ENCODE measurements around the gene CHCHD3.

The CHCHD3 gene

DNA sequence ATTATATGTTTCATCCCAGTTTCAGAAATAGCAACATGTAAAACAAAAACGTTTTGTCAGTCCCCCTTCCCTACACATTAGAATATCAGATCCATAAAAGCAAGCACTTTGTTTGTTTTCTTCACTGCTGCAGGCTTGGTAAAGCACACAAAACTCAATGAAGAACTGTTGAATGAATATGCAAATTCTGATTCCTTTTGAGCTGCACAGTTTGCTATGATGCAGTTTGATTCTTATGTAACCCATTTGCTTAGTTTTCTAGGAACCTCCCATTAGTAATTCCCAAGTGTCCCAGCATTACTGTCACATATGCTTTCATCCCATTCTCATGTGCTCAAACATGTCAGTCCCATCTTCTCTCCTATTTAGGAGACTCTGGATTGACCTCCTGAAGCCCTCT, 26.1 kb upstream of the CHCHD3 start:
- no peak overlapping the region for H3K27ac ChIP-seq
- no peak for TF ChIP-seq ZFX (IDR thresholded peaks at IDR 0.05; ENCODE audit: borderline replicate concordance)
- TF ChIP-seq, protein P1, sequence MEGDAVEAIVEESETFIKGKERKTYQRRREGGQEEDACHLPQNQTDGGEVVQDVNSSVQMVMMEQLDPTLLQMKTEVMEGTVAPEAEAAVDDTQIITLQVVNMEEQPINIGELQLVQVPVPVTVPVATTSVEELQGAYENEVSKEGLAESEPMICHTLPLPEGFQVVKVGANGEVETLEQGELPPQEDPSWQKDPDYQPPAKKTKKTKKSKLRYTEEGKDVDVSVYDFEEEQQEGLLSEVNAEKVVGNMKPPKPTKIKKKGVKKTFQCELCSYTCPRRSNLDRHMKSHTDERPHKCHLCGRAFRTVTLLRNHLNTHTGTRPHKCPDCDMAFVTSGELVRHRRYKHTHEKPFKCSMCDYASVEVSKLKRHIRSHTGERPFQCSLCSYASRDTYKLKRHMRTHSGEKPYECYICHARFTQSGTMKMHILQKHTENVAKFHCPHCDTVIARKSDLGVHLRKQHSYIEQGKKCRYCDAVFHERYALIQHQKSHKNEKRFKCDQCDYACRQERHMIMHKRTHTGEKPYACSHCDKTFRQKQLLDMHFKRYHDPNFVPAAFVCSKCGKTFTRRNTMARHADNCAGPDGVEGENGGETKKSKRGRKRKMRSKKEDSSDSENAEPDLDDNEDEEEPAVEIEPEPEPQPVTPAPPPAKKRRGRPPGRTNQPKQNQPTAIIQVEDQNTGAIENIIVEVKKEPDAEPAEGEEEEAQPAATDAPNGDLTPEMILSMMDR (IDR thresholded peaks at IDR 0.05), result no peak

DNA sequence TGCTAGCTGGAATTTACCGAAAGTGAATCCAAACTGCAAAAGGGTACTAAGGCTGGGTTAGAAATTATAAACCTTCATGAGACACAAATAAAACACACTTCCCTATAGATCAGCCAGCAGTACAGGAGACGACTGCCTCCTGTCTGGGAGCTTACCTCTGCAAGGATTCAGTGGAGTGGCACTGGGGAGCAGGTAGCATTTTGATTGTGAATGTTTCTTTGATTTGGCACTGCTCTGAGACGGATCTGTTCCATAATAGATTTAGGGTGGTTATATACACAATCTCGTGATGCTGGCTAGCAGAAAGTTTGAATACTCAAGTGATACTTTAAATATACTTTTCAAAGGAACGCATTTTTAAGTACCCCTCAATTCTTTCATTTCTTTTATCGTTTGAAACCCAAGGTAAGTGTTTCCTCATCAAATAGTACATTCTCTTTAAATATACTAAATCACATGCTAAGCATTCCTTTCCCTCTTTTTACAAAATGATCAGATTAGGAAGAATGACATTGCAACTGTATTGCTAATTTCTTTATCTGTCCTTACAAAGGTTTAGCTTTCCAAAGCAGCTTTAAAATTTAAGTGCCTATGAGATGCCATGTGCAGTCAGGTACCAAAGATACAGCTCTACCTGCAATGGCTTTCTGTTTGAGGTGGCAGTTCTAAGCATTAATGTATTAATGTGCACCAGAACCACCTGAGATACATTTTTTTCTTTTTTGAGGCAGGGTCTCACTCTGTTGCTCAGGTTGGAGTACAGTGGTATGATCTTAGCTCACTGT, 20.6 kb upstream of the CHCHD3 start:
- H3K27ac ChIP-seq, result no peak overlapping the region
- no peak for TF ChIP-seq ZFX (IDR thresholded peaks at IDR 0.05; ENCODE audit: borderline replicate concordance)
- TF ChIP-seq, protein P1 (IDR thresholded peaks at IDR 0.05), result no peak

DNA sequence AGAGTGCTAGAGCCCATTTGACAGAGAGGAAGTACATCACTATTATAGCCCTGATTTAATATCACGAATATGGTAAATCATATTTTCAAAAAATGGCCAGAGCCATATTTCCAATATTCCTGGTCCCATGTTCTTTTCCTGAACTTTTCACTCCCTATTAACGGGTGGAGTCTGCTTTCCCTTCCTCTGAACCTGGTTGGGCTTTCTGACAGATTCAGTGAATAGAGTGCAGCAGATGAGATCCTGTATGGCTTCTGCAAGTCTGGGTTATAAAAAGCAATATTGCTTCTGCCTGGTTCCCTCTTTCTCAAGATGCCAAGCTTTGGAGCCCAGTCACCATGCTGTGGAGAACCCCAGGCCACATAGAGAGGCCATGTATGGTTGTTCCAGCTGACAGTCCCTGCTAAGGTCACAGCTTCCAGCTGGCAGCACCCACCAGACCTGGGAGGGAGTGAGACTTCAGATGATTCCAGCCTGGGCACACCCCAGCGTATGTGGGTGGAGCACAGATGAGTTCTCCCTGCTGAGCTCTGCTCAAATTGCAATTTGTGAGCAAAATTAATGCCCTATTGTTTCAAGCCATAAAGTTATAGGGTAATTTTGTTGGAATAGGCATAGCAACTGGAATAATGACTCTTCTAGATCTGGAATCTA, 17.9 kb upstream of the CHCHD3 start:
- TF ChIP-seq, protein P1 (IDR thresholded peaks at IDR 0.05), result no peak
- TF ChIP-seq ZFX (IDR thresholded peaks at IDR 0.05; ENCODE audit: borderline replicate concordance), result no peak
- no peak overlapping the region for H3K27ac ChIP-seq

DNA sequence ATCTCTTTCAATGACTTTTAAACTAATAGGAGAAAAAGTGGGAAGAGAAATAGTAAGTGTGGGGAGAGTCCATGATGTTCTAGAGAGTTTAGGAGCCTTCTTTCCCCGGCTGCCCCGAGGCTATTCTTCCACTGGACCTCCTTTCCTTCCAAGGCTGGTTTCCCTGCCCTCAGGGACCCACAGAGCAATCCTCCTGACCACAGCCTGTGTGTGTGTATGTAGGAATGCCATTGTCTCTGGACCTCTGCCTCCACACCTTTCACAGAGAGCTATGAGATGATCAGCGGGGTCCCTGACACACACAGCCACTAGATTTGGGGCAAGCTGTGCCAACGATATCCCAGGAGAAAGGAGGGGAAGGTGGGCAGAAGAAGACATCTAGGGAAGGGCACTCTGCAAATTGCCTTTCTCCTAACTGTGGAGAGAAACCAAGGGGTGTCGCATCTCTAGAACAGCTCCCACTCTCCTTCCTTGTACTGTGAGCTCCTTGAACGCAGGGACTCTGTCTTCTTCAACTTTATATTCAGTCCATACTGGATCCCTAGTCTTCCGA, 13.3 kb upstream of the CHCHD3 start:
- H3K27ac ChIP-seq, result no peak overlapping the region
- TF ChIP-seq ZFX (IDR thresholded peaks at IDR 0.05; ENCODE audit: borderline replicate concordance), result no peak
- TF ChIP-seq, protein P1 (IDR thresholded peaks at IDR 0.05), result no peak

DNA sequence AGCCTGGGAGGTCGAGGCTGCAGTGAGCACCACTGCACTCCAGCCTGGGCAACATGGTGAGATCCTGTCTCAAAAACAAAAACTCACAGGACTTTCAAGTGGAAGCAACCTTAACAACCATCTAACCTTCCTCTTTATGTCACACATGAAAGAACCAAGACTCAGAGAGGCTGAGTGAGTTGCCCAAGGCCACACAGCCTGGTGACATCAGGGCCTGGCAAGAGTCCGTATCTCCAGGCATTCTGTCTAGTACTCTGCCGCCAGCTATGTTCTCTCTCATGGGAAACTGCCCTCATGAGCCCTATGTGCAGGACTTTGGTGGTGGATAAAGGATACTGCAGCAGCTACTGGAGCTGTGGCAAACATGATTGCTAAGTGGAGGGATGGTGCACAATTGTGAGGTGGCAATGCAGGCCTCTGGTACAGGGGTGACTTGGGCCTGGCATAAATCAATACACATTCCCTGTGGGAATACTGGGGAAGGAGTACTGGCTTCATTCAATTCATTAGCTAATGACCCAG, 10.1 kb upstream of the CHCHD3 start:
- TF ChIP-seq, protein P1 (IDR thresholded peaks at IDR 0.05), result no peak
- TF ChIP-seq ZFX (IDR thresholded peaks at IDR 0.05; ENCODE audit: borderline replicate concordance), result no peak
- H3K27ac ChIP-seq, result no peak overlapping the region

DNA sequence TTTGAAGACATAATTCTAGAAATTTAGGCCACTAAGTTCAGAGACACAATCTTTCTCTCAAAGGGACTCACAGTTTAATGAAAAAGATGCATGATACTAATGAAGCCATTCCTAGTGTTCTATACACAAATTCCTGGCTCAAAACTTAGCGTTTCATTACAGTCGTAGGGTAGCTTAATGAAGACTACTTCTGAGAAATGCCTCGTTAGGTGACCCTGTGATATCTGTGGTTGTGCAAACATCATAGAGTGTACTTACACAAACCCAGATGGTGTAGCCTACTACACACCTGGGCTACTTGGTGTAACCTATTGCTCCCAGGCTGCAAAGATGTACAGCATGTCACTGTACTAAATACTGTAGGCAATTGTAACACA, 488 bp upstream of the CHCHD3 start:
- TF ChIP-seq, protein P1 (IDR thresholded peaks at IDR 0.05), result no peak
- TF ChIP-seq ZFX (IDR thresholded peaks at IDR 0.05; ENCODE audit: borderline replicate concordance), result no peak
- H3K27ac ChIP-seq, result peak overlapping the region; percentile 79; the same call in 1 of the 2 replicates

Data from 22Rv1 (cell line).